ENCODE data around the gene ASIC3.

ASIC3 gene

DNA sequence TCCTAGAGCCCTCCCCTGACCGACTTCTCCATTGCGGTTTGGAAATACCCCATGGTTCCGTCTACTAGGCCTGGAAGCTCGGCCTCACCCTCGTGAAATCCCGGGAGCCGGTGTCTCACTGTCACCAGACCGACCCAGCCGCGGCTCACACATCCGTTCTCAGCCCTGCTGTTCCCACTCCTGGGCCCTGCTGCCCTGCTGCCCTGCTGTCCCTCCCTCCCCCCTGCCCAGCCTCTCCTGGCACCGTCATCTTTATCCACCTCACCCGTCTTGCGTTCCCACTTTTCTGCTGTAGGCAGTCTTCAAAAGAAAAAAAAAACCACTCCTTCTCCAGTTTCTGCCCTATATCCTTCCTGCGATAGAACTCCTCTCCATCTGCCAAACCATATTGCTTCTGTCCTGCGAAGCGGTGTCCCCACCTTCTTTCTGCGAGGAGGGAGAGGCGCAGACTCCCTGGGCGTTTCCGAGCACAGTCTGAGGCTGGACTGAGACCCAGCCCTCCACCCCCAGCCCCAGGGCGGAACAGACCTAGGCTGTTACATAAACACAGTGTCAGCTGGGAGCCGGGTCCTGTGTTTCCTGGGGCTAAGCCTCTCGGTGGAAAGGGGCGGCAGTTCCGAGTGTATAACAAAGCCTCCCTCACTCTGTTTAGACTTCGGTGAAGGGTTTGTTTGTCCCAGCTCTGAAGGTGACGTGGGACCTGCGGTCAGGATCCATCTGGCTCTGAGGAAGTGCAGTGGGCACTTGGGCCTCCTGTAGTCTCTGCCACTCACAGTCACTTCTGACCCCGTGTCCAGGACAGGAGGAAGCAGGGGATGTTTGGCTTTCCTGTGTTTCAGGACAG, 40.7 kb downstream of the ASIC3 start:
- peak overlapping the region; percentile 82 for H3K27ac ChIP-seq (ENCODE audit: low read depth, low read length)
- no peaks in the 10 kb centered on the region for H3K27me3 ChIP-seq (ENCODE audit: insufficient read depth, low read length)
- H2AFZ ChIP-seq (ENCODE audit: low read length, unreplicated experiment) = peak overlapping the region; percentile 85
- no peaks in the 10 kb centered on the region for H3K36me3 ChIP-seq (ENCODE audit: insufficient read depth, low read length)
- peak overlapping the region; percentile 98 for H3K4me3 ChIP-seq (ENCODE audit: low read depth, low read length)
- peaks cover 22% of the 10 kb centered on the region for H3K4me1 ChIP-seq (ENCODE audit: control insufficient read depth, insufficient read depth, low read length, unreplicated experiment)
- H3K79me2 ChIP-seq (ENCODE audit: control insufficient read depth, insufficient read depth, low read length, unreplicated experiment) = peaks cover 71% of the 10 kb centered on the region

DNA sequence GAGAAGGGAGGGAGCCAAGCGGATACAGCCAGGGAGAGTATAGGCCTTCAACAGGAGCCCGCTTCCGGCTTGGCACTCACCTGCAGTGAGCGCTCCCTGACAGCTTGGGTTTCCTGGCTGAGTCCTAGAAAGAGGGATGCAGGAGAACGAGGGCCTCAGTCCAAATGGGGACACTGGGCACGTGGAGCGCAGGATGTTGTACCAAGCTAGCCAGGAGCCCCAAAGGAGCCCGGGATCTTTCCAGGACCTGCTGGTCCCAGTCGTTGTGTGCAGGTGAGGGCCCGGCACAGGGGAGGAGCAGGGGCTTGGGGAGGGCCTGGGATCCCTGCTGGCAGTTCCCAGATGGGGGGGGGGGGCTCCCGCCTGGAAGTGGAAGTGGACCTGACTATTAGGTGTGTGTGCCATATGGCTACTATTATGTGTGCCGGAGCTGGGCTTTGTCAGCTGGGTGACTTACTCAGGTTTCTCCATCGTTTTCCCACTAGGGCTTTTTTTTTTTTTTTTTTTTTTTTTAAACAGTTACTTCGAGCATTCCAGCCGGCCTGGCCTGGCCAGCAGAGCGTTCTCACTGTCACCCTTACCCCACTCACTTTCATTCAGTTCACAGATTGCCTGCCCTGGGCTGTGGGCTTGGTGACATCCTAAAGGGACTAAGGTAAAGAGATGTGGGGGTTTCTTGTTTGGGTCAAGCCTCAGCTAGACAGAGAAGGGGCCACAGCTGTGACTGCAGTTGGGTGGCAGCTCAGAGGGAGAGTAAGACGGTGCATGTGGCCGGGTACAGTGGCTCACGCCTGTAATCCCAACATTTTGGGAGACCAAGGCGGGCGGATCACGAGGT, 41.8 kb downstream of the ASIC3 start:
- peaks cover 22% of the 10 kb centered on the region for H3K4me1 ChIP-seq (ENCODE audit: control insufficient read depth, insufficient read depth, low read length, unreplicated experiment)
- H3K4me3 ChIP-seq (ENCODE audit: low read depth, low read length) = peak overlapping the region; percentile 98; the same call in 1 of the 2 replicates
- no peaks in the 10 kb centered on the region for H3K36me3 ChIP-seq (ENCODE audit: insufficient read depth, low read length)
- H3K27ac ChIP-seq (ENCODE audit: low read depth, low read length) = peak overlapping the region; percentile 82; the same call in 1 of the 2 replicates
- H3K27me3 ChIP-seq (ENCODE audit: insufficient read depth, low read length) = no peaks in the 10 kb centered on the region
- peaks cover 82% of the 10 kb centered on the region for H3K79me2 ChIP-seq (ENCODE audit: control insufficient read depth, insufficient read depth, low read length, unreplicated experiment)
- no peak overlapping the region for H2AFZ ChIP-seq (ENCODE audit: low read length, unreplicated experiment)

DNA sequence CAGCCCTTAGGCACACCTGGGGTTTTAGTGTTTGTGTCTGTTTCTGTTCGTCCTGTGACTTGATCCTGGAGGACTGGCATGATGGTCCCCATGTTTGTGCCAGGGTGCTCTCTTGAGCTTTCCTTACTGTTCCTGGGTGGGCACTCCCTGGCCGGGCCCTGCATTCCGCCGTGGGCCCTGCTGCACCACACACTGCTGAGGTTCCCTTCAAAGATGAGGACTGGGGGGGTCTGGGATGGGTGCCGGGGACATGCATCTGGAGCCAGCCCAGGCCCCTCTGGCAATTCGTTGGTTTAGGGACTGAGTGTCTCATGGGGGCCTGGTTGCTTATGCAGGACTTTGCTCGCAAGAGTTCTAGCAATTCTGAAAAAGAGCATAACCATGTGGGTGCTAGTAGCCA, 42.7 kb downstream of the ASIC3 start:
- H3K4me3 ChIP-seq (ENCODE audit: low read depth, low read length) = no peak overlapping the region
- peaks cover 90% of the 10 kb centered on the region for H3K79me2 ChIP-seq (ENCODE audit: control insufficient read depth, insufficient read depth, low read length, unreplicated experiment)
- peaks cover 26% of the 10 kb centered on the region for H3K4me1 ChIP-seq (ENCODE audit: control insufficient read depth, insufficient read depth, low read length, unreplicated experiment)
- H2AFZ ChIP-seq (ENCODE audit: low read length, unreplicated experiment) = no peak overlapping the region
- no peaks in the 10 kb centered on the region for H3K36me3 ChIP-seq (ENCODE audit: insufficient read depth, low read length)
- H3K27ac ChIP-seq (ENCODE audit: low read depth, low read length) = no peak overlapping the region
- H3K27me3 ChIP-seq (ENCODE audit: insufficient read depth, low read length) = no peaks in the 10 kb centered on the region

DNA sequence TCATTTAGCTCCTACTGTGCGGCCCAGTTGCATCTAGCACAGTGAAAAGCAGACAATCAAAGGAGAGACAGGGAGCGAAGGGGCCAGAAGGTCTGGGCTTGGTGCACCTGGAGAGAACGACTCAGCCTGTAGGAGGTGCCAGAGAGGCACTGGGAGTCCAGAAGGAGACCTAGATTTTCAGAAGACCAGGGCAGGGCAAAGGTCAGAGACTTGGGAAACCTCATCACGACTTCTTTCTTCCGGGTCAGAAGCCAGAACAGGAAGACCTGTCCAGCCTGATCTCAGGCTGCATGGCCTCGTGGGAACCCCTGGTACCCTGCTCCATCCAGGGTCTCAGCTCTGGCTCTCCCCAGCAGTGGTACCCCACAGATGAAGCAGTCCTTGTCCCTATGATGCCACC, 43.1 kb downstream of the ASIC3 start:
- Histone ChIP-seq H3K4me3 (ENCODE audit: low read depth, low read length) (no peak overlapping the region), H3K36me3 (ENCODE audit: insufficient read depth, low read length) (no peaks in the 10 kb centered on the region), H3K27ac (ENCODE audit: low read depth, low read length) (no peak overlapping the region), H2AFZ (ENCODE audit: low read length, unreplicated experiment) (no peak overlapping the region), H3K79me2 (ENCODE audit: control insufficient read depth, insufficient read depth, low read length, unreplicated experiment) (peaks cover 92% of the 10 kb centered on the region), H3K4me1 (ENCODE audit: control insufficient read depth, insufficient read depth, low read length, unreplicated experiment) (peaks cover 27% of the 10 kb centered on the region), H3K27me3 (ENCODE audit: insufficient read depth, low read length) (no peaks in the 10 kb centered on the region)

DNA sequence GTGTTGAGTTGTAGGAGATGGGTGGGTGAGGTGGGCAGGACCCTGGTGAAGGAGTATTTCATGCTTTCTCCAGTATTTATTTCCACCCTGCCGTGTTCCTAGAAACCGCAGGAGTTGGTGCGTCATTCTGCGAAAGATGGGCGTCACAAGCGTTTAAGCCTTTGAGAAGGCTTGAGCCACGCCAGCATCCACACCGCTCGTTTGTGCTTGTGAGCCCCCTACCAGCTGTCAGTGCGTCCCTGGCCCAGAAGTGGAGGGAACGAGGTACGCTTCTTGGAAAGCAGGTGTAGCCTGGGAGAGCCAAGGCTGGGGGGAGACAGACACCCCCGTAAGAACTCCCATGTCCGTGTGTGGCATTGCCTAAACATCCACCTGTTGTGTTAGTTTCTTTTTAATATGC, 43.7 kb downstream of the ASIC3 start:
- H3K4me1 ChIP-seq (ENCODE audit: control insufficient read depth, insufficient read depth, low read length, unreplicated experiment) = peaks cover 27% of the 10 kb centered on the region
- peaks cover 93% of the 10 kb centered on the region for H3K79me2 ChIP-seq (ENCODE audit: control insufficient read depth, insufficient read depth, low read length, unreplicated experiment)
- H3K4me3 ChIP-seq (ENCODE audit: low read depth, low read length) = no peak overlapping the region
- H3K27ac ChIP-seq (ENCODE audit: low read depth, low read length) = no peak overlapping the region
- no peaks in the 10 kb centered on the region for H3K36me3 ChIP-seq (ENCODE audit: insufficient read depth, low read length)
- H2AFZ ChIP-seq (ENCODE audit: low read length, unreplicated experiment) = no peak overlapping the region
- no peaks in the 10 kb centered on the region for H3K27me3 ChIP-seq (ENCODE audit: insufficient read depth, low read length)

DNA sequence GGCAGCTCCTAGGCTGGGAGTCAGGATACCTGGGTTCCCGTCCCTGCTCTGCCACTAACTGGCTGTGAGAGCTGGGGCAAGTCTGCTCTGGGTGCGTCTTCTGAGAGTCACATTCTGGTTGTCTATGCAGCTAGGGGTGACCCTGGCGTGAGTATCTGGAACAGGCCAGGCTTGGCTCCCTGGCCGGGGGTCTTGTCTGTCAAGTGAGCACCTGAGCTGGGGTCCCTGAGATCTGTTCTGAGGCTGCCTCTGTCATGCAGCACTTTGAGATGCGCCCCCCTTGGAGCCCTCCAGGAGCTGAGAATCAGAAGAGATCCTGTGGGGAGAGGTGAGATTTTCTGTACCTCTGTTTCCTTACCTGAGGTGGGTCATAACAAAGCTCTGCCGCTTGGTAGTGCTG, 45.4 kb downstream of the ASIC3 start:
- Histone ChIP-seq H3K36me3 (ENCODE audit: insufficient read depth, low read length) (no peaks in the 10 kb centered on the region), H3K27me3 (ENCODE audit: insufficient read depth, low read length) (no peaks in the 10 kb centered on the region), H3K79me2 (ENCODE audit: control insufficient read depth, insufficient read depth, low read length, unreplicated experiment) (peaks cover 88% of the 10 kb centered on the region), H3K27ac (ENCODE audit: low read depth, low read length) (no peak overlapping the region), H2AFZ (ENCODE audit: low read length, unreplicated experiment) (no peak overlapping the region), H3K4me1 (ENCODE audit: control insufficient read depth, insufficient read depth, low read length, unreplicated experiment) (peaks cover 19% of the 10 kb centered on the region), H3K4me3 (ENCODE audit: low read depth, low read length) (no peak overlapping the region)

DNA sequence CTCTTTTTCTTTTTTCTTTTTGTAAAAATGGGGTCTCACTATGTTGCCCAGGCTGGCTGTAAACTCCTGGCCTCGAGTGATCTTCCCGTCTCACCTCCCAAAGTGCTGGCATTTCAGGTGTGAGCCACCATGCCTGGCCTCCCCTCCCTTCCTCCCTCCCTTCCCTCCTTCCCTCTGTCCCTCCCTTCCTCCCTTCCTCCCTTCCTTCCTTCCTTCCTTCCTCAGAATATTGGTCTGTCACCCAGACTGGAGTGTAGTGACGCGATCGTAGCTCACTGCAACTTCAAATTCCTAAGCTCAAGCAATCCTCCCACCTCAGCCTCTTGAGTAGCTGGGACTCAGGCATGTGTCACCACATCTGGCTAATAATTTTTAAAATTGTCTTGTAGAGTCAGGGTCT, 46.3 kb downstream of the ASIC3 start:
- H3K4me3 ChIP-seq (ENCODE audit: low read depth, low read length) = no peak overlapping the region
- H3K79me2 ChIP-seq (ENCODE audit: control insufficient read depth, insufficient read depth, low read length, unreplicated experiment) = peaks cover 83% of the 10 kb centered on the region
- no peak overlapping the region for H3K27ac ChIP-seq (ENCODE audit: low read depth, low read length)
- H3K36me3 ChIP-seq (ENCODE audit: insufficient read depth, low read length) = no peaks in the 10 kb centered on the region
- H2AFZ ChIP-seq (ENCODE audit: low read length, unreplicated experiment) = no peak overlapping the region
- peaks cover 10% of the 10 kb centered on the region for H3K4me1 ChIP-seq (ENCODE audit: control insufficient read depth, insufficient read depth, low read length, unreplicated experiment)
- H3K27me3 ChIP-seq (ENCODE audit: insufficient read depth, low read length) = no peaks in the 10 kb centered on the region

DNA sequence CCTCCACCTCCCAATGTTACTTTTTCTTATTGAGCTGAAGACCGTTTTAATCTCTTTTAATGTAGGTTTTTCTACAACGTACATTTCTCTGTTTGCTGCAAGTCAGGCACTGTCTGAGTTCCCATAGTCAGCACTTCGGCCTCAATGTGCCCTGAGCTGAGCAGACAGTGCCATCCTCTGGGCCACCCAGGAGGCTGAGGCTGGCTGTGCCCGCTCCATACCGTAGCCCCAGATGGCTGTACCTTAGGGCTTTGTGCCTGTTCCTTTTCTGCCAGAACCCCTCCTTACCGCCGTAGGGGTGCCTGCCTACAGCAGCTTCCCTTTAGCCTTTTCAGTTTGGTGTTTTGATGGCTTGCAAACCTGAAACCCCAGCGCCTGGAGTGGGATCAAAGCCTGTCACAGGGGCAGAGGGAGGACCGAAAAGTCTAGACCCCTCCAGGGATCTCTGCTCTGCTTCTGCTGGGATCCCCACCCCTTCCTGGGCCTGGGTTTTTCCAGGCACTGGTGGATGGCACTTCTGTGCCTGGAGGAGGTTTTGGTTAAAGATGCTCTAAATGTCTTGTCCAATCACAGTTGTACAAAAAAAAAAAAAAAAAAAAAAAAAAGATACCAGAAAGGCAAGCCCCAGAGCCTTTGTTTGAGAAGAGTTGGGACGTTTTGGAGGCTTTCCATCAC, 46.9 kb downstream of the ASIC3 start:
- Histone ChIP-seq H3K27ac (ENCODE audit: low read depth, low read length) (no peak overlapping the region), H3K79me2 (ENCODE audit: control insufficient read depth, insufficient read depth, low read length, unreplicated experiment) (peaks cover 83% of the 10 kb centered on the region), H3K4me3 (ENCODE audit: low read depth, low read length) (no peak overlapping the region), H3K4me1 (ENCODE audit: control insufficient read depth, insufficient read depth, low read length, unreplicated experiment) (peaks cover 5% of the 10 kb centered on the region), H3K27me3 (ENCODE audit: insufficient read depth, low read length) (no peaks in the 10 kb centered on the region), H2AFZ (ENCODE audit: low read length, unreplicated experiment) (no peak overlapping the region), H3K36me3 (ENCODE audit: insufficient read depth, low read length) (no peaks in the 10 kb centered on the region)

DNA sequence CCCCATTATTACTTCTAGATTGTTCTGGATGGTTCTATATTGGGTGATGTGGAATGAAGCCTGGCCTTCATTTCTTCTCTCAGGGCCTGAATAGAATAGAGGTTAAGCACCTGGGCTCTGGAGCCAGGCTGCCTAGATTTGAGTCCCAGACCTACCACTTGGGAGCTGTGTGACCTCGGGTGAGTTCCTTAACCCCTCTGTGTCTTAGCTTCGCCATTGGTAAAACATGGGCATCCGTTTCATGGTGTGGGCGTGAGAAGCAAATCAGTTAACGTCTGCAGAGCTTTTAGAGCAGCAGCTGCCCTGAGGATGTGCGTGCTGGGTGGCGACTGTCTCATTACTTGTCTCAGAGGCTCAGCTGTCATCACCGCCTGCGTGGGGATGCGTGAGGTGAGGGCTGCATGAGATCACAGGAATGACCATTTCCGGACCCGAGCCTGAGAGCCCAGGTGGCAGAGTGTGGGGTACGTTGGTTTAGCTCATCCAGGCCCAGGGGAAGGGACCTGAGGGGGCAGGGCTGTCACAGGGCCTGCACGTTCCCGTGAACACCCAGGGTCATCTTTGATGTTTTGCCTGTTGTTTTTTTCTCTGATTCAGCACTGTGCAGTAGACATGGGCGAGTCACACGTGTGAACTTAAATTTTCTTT, 47.6 kb downstream of the ASIC3 start:
- no peaks in the 10 kb centered on the region for H3K27me3 ChIP-seq (ENCODE audit: insufficient read depth, low read length)
- no peak overlapping the region for H2AFZ ChIP-seq (ENCODE audit: low read length, unreplicated experiment)
- peaks cover 81% of the 10 kb centered on the region for H3K79me2 ChIP-seq (ENCODE audit: control insufficient read depth, insufficient read depth, low read length, unreplicated experiment)
- H3K4me1 ChIP-seq (ENCODE audit: control insufficient read depth, insufficient read depth, low read length, unreplicated experiment) = peaks cover 5% of the 10 kb centered on the region
- H3K4me3 ChIP-seq (ENCODE audit: low read depth, low read length) = no peak overlapping the region
- H3K36me3 ChIP-seq (ENCODE audit: insufficient read depth, low read length) = no peaks in the 10 kb centered on the region
- no peak overlapping the region for H3K27ac ChIP-seq (ENCODE audit: low read depth, low read length)

DNA sequence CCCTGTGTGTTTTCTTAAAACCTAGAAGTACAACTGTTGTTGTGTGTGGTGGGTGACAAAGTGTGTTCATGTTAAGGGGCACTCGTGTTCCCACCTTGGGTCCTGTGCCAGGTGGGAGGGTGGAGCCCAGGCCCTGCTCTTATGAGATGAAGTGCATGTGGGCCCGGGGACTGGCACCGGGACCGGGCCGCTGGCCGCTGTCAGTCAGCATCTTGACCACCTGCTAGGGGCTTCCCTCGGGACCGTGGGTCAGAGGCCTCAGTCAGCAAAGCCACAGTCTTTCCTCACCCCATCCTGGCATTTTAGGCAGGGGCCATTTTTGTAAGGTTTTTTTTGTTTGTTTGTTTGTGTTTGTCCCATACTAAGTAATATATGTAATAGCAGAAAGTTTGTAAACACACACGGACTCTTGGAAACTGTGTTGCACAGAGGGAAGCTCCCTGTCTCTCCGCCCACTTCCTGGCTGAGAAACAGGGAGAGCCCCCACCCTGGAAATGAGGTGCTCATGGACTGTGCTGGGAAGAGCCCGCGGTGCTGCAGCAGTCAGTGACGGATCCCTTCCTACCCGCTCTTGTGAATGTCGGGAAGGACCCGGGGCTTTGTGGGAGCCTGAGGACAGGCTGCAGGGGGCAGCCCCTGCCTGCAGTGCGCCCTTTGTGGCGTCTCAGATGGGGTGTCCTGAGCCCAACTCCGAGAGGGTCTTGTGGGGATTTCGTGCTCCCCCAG, 51.3 kb downstream of the ASIC3 start:
- Histone ChIP-seq H3K36me3 (ENCODE audit: insufficient read depth, low read length) (no peaks in the 10 kb centered on the region), H2AFZ (ENCODE audit: low read length, unreplicated experiment) (no peak overlapping the region), H3K79me2 (ENCODE audit: control insufficient read depth, insufficient read depth, low read length, unreplicated experiment) (peaks cover 44% of the 10 kb centered on the region), H3K27ac (ENCODE audit: low read depth, low read length) (no peak overlapping the region), H3K27me3 (ENCODE audit: insufficient read depth, low read length) (no peaks in the 10 kb centered on the region), H3K4me3 (ENCODE audit: low read depth, low read length) (no peak overlapping the region), H3K4me1 (ENCODE audit: control insufficient read depth, insufficient read depth, low read length, unreplicated experiment) (peaks cover 9% of the 10 kb centered on the region)

Data from ACC112 (cell line).